Adipocyte (in vitro differentiated cells): ENCODE data around the gene FHAD1.
"Not testable (repeated sequence)": the region's sequence is repeated elsewhere in the genome, so short reads cannot be mapped to it uniquely, and the experiment has no call there.

Source experiments
- DNase-seq: peaks from one replicate; pipeline ENCODE4 v3.0.0-alpha.2; 2015; ENCODE audit warnings: low read depth
- H3K27me3 ChIP-seq: replicated peaks from 2 replicates; pipeline ENCODE4 v1.7.0; 2013; ENCODE audit warnings: mild to moderate bottlenecking, low read length, moderate library complexity; ENCODE audit not compliant: control insufficient read depth, insufficient read depth
- H3K36me3 ChIP-seq: 2 replicates; pipeline ENCODE4 v1.7.0; 2013; ENCODE audit warnings: low read length, mild to moderate bottlenecking, moderate library complexity; ENCODE audit not compliant: control insufficient read depth, insufficient read depth, severe bottlenecking
- H3K4me1 ChIP-seq: 2 replicates; pipeline ENCODE4 v1.7.0; 2013; ENCODE audit warnings: mild to moderate bottlenecking, low read length, moderate library complexity; ENCODE audit not compliant: control insufficient read depth, insufficient read depth
- H3K4me3 ChIP-seq: 2 replicates; pipeline ENCODE4 v1.7.0; 2013; ENCODE audit warnings: mild to moderate bottlenecking, low read length, moderate library complexity
- H3K9ac ChIP-seq: 2 replicates; pipeline ENCODE4 v1.7.0; 2013; ENCODE audit warnings: mild to moderate bottlenecking, low read length, moderate library complexity
- H3K9me3 ChIP-seq: 2 replicates; pipeline ENCODE4 v1.7.0; 2013; ENCODE audit warnings: mild to moderate bottlenecking, low read length, moderate library complexity; ENCODE audit not compliant: control insufficient read depth

FHAD1 gene

DNA sequence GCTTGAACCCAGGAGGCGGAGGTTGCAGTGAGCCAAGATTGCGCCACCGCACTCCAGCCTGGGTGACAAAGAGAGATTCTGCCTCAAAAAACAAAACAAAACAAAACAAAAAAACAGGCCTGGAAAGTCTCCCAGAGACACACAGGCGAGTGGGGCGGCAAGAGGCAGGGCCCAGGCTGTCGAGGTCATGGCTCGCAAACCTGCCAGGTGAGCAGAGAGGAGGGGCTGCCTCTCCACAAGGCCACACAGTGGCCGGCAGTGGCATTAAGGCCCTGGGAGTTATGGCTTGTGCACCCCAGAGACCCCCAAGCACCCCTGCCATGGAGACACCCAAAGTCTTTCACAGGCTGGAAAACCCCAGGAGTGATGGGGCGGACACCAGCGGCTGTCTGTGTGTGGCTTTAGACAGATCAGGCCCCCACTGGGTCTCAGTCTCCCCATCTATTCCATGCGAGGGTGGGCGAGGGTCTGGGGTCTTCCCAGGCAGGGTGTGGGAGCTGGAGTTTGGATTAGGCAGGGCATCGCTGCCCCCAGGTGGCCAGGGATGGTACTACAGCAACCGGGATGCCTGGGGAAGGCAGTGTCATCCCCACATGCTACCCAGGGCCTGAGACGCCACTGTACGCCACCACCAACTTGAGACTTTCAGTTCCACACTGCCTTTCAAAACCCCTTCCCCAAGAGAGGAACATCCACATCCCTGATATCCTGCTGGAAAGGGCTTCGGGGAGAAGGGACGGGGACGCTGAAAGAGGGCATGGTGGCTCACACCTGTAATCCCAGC lies 184.0 kb downstream of the FHAD1 start:
- Histone ChIP-seq H3K4me1 (peaks cover 10% of the 10 kb centered on the region), H3K9ac (no peak overlapping the region), H3K36me3 (no peaks in the 10 kb centered on the region), H3K4me3 (no peak overlapping the region), H3K9me3 (no peaks in the 10 kb centered on the region), H3K27me3 (no peaks in the 10 kb centered on the region)
- DNase-seq = peak; percentile 75

DNA sequence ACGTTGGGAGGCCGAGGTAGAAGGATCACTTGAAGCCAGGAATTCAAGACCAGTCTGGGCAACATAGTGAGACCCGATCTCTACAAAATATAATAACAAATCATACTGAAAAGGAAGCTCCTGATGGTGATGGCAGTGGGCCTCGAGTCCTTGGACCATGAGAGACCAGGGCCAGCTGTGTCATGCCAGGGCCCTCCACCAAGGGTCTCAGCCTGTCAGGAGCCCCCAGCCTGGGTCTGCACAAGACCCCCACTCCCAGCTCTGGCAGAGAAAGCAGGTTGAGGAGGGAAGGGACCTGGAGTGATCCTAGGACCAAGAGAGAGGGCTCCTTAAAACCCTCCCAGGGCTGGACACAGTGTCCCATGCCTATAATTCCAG lies 184.5 kb downstream of the FHAD1 start:
- no peak overlapping the region for H3K4me3 ChIP-seq
- H3K27me3 ChIP-seq = no peaks in the 10 kb centered on the region
- H3K9me3 ChIP-seq = no peaks in the 10 kb centered on the region
- no peak overlapping the region for H3K9ac ChIP-seq
- H3K36me3 ChIP-seq = no peaks in the 10 kb centered on the region
- DNase-seq = no peak
- H3K4me1 ChIP-seq = peaks cover 10% of the 10 kb centered on the region

DNA sequence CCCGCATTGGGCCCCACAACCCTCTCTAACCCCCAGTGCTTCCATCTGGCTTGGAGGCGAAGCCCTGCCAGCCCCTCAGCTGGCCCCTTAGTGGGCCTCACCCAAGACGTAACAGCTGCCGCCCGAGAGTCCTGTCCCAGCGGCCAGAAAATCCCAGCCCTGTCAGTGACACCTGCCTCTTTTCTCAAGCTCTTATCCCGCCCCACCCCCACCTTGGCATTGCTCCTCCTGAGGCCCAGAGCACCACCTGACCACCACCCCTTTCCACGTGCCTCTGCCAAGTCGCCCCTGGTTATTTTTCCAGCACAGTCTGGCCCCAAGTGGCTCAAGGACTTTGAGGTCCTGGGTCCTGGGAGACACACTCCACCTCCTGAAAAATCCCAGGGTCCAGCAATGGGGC lies 185.3 kb downstream of the FHAD1 start:
- no peak overlapping the region for H3K4me3 ChIP-seq
- H3K27me3 ChIP-seq = no peaks in the 10 kb centered on the region
- H3K9ac ChIP-seq = no peak overlapping the region
- no peaks in the 10 kb centered on the region for H3K36me3 ChIP-seq
- DNase-seq = no peak
- H3K9me3 ChIP-seq = no peaks in the 10 kb centered on the region
- peaks cover 10% of the 10 kb centered on the region for H3K4me1 ChIP-seq

DNA sequence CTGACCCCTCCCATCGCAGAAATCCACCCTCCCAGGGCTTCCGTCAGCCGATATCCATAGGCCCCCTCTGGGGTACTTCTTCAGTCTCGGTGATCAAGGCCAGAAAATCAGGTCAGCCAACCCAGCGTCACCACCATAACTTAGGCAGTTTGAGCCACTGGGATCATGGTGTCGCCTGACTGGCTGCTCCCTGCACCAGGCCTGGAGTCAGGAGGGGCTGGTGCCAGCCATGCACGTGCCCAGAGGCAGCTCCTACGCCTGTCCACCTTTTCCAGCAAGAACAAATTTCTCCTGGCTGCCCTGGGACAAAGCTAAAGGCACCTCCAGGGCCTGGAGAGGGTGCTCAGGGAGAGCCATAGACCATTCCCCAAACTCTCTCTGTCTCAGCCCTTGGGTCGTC lies 186.4 kb downstream of the FHAD1 start:
- no peaks in the 10 kb centered on the region for H3K27me3 ChIP-seq
- H3K4me1 ChIP-seq = peaks cover 10% of the 10 kb centered on the region
- no peak for DNase-seq
- no peak overlapping the region for H3K9ac ChIP-seq
- no peaks in the 10 kb centered on the region for H3K9me3 ChIP-seq
- no peaks in the 10 kb centered on the region for H3K36me3 ChIP-seq
- no peak overlapping the region for H3K4me3 ChIP-seq

DNA sequence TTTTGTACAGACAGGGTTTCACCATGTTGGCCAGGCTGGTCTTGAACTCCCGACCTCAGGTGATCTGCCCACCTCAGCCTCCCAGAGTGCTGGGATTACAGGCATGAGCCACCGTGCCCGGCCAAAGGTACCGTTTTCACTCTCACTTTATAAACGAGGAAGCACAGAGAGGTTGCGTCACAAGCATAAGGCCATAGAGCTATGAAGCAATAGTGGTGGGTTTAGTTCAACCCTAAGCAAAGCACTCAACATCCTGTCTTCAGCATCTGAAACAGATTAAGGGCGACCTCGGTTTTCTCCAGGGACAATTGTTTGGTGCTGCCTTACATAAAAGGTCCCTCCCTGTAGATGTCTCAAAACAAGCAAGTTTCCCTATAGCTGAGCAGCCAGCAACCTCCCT lies 187.7 kb downstream of the FHAD1 start:
- H3K9ac ChIP-seq, H3K36me3 ChIP-seq, H3K4me3 ChIP-seq, H3K4me1 ChIP-seq, H3K9me3 ChIP-seq, H3K27me3 ChIP-seq: not testable (repeated sequence)
- DNase-seq = peak; percentile 69

DNA sequence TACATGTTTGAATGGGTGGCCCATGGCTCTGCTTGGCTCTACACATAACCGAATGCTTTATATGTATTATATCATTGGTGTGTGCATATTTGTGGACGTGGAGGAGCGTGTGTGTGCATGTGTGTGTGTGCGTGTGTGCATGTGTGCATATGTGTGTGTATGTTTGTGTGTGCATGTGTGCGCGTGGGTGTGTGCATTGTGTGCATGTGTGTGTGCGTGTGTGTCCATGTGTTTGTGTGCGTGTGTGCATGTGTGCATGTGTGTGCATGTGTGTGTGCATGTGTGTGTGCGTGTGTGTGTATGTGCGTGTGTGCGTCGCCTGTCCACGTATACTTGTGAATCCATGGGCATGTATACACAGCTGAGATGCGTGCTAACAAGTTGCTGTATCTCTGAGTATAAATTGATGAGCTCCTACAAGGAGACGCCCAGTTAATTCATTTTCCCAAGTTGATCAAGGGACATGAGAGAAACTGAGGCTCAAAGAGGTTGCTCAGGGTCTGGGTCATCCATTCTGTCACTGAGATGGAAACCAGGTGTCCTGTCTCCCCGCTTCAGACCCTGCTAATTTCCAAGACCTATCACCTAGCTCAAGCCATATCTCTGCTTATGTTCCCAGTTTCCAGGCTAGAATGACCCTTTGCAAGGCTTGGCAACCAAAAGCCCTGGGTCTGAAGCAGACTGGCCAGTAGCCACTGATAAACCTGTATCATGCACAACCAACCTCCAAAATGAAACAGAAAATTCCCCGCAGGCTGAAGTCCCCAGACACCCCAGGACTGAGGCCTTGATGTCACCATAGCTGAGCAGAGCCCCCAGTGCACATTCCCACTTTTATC lies 188.4 kb downstream of the FHAD1 start:
- peaks cover 10% of the 10 kb centered on the region for H3K4me1 ChIP-seq
- no peak overlapping the region for H3K4me3 ChIP-seq
- no peaks in the 10 kb centered on the region for H3K36me3 ChIP-seq
- no peak overlapping the region for H3K9ac ChIP-seq
- DNase-seq = no peak
- H3K9me3 ChIP-seq = no peaks in the 10 kb centered on the region
- no peaks in the 10 kb centered on the region for H3K27me3 ChIP-seq

DNA sequence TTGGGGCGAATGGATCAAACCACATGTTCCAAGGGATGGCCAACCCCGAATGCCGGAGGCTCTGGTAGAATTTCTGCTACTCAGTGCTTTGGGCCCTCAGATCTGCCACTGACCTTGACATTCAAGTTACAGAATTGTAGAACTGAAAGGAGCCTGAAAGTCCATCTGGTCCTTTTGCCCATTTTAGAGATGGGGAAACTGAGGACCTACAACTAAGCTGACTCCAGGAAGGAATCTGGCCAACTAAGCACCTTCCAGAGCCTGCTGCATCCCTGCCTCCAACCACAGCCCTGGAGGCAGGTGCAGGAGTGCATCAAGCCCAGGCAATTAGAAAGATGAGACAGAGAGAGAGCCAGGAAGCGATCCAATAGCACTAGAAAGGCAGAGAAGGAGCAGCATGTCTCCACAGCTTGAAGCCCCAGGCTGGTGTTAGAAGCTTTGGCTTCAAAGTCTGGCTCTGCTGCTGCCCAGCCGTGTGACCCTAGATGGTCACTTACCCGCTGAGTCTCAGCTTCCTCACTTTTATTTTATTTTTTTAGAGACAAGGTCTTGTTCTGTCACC lies 189.9 kb downstream of the FHAD1 start:
- H3K4me1 ChIP-seq = peaks cover 10% of the 10 kb centered on the region
- peaks cover 2% of the 10 kb centered on the region for H3K27me3 ChIP-seq
- no peaks in the 10 kb centered on the region for H3K36me3 ChIP-seq
- no peaks in the 10 kb centered on the region for H3K9me3 ChIP-seq
- no peak for DNase-seq
- no peak overlapping the region for H3K9ac ChIP-seq
- no peak overlapping the region for H3K4me3 ChIP-seq

DNA sequence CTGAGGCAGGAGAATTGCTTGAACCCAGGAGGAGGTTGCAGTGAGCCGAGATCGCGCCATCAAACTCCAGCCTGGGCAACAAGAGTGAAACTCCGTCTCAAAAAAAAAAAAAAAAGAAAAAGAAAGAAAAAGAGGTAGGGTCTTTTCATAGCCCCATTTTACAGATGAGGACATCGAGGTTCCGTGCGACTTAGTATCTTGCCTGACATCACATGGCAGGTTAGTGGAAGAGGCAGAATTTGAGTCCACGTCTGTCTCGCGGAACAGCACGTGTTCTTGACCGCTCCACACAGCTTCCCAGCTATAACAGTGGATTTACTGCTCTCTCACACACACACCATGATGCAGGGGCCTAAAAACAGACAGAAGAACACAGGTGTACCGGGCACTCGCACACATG lies 192.3 kb downstream of the FHAD1 start:
- no peak for DNase-seq
- Histone ChIP-seq H3K4me1 (peaks cover 10% of the 10 kb centered on the region), H3K4me3 (no peak overlapping the region), H3K36me3 (no peaks in the 10 kb centered on the region), H3K27me3 (peaks cover 19% of the 10 kb centered on the region), H3K9me3 (no peaks in the 10 kb centered on the region), H3K9ac (no peak overlapping the region)

DNA sequence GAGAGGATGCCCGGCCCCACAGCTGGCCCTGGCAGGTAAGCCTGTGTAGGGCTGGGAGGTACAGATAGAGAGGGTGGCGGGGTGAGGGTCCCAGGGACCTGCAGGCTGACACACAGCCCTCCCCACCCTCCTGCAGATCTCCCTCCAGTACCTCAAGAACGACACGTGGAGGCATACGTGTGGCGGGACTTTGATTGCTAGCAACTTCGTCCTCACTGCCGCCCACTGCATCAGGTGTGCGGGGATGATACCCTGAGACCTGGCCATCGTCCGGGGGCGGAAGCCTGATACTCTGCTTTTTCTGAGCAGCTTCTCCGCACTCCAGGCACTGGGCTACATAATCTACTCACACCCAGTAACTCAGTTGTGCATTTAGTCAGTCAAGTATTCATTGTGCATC lies 193.3 kb downstream of the FHAD1 start:
- H3K4me3 ChIP-seq = no peak overlapping the region
- DNase-seq = no peak
- no peaks in the 10 kb centered on the region for H3K9me3 ChIP-seq
- H3K9ac ChIP-seq = no peak overlapping the region
- H3K4me1 ChIP-seq = peaks cover 3% of the 10 kb centered on the region
- peaks cover 24% of the 10 kb centered on the region for H3K27me3 ChIP-seq
- H3K36me3 ChIP-seq = no peaks in the 10 kb centered on the region

DNA sequence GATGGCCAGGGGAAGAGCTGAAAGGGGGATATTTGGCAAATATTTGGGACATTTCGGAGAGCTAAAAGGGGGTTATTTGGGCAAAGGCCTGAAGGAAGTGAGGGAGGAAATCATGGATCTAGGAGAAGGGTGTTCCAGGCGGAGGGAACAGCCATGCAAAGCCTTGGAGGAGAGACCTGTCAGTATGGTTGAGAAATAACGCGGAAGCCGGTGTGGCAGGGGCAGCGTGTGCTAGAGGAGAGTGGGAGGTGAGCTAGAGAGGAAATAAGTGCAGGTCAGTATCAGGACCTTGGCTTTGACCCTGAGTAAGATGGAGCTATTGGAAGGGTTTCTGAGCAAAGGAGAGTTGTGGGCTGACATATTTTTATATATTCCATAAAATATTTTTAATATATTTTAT lies 194.2 kb downstream of the FHAD1 start:
- Histone ChIP-seq H3K4me1 (no peaks in the 10 kb centered on the region), H3K27me3 (peaks cover 24% of the 10 kb centered on the region), H3K9ac (no peak overlapping the region), H3K9me3 (no peaks in the 10 kb centered on the region), H3K36me3 (no peaks in the 10 kb centered on the region), H3K4me3 (no peak overlapping the region)
- DNase-seq = no peak

DNA sequence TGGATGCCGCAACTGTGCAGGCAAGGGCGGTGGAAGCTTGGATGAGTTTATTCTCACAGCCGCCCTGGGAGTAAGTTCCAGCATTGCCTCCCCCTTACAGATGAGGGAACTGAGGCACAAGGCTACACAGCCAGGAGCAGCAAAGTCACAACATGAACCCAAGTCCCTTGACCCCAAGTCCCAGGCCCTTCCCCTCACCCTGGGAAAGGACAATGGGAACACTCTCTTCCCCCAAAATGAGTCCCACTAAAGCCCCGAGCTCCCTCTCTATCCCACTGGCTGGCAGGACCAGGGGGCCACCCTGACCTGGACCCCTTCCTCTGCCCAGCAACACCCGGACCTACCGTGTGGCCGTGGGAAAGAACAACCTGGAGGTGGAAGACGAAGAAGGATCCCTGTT lies 195.1 kb downstream of the FHAD1 start:
- Histone ChIP-seq H3K4me1 (no peaks in the 10 kb centered on the region), H3K4me3 (no peak overlapping the region), H3K36me3 (no peaks in the 10 kb centered on the region), H3K27me3 (peaks cover 26% of the 10 kb centered on the region), H3K9me3 (no peaks in the 10 kb centered on the region), H3K9ac (no peak overlapping the region)
- DNase-seq = no peak
